HG03103 (cell line): ENCODE results near the gene MMP14.
"Not testable (repeated sequence)": the region's sequence is repeated elsewhere in the genome, so short reads cannot be mapped to it uniquely, and the experiment has no call there.

Experiments used
- ATAC-seq: cut with Tn5 transposase; IDR thresholded peaks from one replicate; pipeline ENCODE4 v1.9.1; 2021; ENCODE audit warnings: low read depth; ENCODE audit not compliant: unreplicated experiment

The MMP14 gene

GRCh38 chr14:22841311-22841710 lies 4.9 kb downstream of the MMP14 start:
- ATAC-seq: no peak

- ATAC-seq: no peak
Observed at GRCh38 chr14:22841769-22842168, 5.4 kb downstream of the MMP14 start.

DNA sequence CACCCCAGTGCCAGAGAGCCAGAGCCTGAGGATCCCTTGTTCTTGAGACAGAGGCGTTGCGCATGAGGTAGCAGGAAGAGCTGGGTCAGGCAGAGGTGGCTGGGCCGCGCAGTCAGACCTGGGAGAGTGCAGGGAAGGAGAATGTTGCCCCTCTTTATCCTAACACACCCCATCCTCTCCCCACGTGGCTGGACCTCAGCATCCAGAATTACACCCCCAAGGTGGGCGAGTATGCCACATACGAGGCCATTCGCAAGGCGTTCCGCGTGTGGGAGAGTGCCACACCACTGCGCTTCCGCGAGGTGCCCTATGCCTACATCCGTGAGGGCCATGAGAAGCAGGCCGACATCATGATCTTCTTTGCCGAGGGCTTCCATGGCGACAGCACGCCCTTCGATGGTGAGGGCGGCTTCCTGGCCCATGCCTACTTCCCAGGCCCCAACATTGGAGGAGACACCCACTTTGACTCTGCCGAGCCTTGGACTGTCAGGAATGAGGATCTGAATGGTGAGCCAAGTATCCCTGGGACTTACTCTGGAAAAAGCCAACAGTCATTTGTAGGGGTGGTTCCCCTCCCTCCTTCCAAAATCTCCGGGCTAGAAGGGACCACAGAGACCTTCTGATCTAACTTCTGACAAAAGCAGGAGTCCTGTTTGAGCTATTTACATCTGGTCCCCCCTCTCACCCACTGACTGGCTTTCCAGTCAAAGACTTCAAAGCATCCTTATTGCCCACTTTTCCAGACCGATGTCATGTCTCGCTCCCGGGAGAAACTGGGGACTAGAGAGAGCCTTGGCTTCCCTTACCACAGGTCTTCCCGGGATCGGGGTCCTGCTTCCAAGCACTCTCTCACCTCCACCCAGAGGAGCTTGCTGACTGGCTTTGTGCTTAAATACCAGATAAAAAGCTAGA lies 6.1 kb downstream of the MMP14 start:
- ATAC-seq: no peak

- no peak for ATAC-seq
Observed at GRCh38 chr14:22843123-22843925, 6.9 kb downstream of the MMP14 start.

DNA sequence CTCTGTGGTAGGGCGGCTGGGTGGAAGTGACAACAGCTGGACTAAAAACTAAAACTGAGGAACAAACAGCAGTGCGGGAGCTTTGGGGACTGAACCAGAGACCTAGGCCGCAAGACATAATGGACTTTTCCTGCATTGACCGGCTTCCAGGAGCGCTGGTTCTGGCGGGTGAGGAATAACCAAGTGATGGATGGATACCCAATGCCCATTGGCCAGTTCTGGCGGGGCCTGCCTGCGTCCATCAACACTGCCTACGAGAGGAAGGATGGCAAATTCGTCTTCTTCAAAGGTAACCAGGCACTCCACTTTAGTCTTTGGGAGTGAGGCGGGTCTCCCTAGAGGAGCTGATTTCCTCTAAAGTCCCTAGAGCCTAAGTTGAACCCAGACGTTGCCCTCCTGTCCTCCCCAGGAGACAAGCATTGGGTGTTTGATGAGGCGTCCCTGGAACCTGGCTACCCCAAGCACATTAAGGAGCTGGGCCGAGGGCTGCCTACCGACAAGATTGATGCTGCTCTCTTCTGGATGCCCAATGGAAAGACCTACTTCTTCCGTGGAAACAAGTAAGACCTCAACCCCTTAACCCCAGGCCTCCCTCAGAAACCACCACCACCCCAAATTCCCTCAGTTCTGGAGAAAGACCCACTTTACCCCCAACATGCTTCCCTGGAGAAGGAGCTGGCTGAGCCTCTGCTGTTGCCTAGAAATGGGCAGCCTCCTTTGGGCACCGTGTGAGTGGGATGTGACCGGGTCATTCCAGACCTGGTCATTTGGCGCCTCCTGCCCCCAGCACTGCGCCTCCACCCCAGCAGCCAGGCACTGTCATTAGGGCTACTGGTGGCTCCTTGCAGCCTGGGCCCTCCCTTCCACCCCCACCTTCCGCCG lies 8.1 kb downstream of the MMP14 start:
- ATAC-seq: no peak

DNA sequence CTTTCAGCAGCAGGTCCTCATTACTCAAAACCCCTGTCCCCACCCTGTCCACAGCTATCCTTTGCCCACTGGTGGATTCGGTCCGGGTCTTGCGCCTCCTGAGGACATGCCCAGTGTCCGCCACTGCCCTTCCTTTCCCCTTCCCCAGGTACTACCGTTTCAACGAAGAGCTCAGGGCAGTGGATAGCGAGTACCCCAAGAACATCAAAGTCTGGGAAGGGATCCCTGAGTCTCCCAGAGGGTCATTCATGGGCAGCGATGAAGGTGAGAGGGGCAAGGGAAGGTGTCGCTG lies 8.7 kb downstream of the MMP14 start:
- ATAC-seq: no peak

DNA sequence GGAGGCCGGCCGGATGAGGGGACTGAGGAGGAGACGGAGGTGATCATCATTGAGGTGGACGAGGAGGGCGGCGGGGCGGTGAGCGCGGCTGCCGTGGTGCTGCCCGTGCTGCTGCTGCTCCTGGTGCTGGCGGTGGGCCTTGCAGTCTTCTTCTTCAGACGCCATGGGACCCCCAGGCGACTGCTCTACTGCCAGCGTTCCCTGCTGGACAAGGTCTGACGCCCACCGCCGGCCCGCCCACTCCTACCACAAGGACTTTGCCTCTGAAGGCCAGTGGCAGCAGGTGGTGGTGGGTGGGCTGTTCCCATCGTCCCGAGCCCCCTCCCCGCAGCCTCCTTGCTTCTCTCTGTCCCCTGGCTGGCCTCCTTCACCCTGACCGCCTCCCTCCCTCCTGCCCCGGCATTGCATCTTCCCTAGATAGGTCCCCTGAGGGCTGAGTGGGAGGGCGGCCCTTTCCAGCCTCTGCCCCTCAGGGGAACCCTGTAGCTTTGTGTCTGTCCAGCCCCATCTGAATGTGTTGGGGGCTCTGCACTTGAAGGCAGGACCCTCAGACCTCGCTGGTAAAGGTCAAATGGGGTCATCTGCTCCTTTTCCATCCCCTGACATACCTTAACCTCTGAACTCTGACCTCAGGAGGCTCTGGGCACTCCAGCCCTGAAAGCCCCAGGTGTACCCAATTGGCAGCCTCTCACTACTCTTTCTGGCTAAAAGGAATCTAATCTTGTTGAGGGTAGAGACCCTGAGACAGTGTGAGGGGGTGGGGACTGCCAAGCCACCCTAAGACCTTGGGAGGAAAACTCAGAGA lies 9.6 kb downstream of the MMP14 start:
- ATAC-seq: no peak

DNA sequence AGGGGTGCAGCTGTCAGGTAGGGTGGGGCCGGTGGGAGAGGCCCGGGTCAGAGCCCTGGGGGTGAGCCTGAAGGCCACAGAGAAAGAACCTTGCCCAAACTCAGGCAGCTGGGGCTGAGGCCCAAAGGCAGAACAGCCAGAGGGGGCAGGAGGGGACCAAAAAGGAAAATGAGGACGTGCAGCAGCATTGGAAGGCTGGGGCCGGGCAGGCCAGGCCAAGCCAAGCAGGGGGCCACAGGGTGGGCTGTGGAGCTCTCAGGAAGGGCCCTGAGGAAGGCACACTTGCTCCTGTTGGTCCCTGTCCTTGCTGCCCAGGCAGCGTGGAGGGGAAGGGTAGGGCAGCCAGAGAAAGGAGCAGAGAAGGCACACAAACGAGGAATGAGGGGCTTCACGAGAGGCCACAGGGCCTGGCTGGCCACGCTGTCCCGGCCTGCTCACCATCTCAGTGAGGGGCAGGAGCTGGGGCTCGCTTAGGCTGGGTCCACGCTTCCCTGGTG lies 10.5 kb downstream of the MMP14 start:
- no peak for ATAC-seq

DNA sequence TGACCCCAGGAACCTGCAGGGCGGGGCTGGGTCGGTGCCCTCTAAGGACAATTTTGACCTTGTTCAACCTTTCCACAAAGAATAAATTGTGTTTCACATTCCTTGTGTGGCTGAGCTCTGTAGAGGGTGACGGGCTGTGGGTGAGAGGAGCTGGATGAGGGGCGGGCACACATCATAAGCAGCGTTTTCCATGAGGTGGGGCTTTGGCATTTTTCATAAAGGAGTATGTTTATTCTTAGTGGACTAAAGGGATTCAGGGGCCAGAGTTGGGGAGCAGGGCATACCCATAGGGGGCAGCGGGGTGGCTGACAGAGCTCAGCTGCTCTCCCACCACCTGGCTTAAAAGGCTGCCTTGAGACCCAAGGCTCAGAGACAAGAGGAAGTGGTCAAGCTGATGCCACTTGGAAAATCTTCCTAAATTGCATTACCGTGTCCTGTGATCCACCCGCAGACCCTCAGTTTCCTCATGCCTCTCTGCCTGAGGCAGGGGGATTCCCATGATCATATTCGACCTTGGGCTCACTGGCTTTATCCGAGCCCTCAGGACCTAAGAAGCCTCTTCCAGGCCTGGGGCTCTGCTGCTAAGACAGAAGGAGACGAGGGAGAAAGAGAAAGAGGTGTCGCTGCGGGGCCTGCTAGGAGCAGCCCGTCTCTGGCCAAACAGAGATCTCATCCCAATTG lies 11.4 kb downstream of the MMP14 start:
- no peak for ATAC-seq

- no peak for ATAC-seq
Observed at GRCh38 chr14:22848351-22849164, 12.2 kb downstream of the MMP14 start.

GRCh38 chr14:22849212-22849819 lies 12.9 kb downstream of the MMP14 start:
- no peak for ATAC-seq

DNA sequence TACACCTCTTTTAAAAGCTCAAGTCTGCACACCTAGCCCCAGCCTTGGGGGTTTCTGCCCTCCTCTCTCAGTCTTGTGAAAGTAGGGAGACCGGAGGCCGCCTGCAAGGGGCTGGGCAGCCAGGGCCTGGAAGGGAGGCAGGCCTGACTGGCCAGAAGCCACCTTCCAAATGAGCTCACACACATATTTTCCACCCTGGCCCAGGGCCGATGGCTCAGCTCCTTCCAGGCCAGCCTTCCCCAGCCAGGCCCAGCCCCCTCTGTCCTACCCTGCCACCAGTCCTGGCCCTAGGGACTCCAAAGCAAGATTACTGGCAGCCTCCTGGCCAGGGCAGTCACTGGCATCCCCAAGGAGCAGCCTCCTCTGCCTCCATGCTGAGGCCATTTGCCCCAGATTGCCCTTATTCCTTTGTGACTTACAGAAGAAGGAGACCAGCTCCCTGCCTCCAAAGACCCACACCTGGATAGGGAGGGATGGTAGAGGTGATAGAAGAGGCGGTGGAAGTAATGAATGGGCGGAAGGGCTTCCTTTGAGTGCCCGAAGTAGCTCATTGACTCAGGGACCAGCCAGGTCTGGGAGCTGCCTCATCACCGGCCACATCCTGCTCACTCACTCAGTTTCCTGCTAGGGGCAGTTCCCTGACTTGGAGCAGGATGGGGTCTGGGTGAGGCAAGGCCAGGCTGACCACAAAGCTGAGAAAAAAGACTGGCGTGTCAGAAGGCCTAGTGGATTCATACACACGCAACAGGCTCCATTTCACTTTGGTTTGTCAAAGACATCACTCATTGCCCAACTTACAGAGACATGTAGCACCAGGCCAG lies 14.8 kb downstream of the MMP14 start:
- no peak for ATAC-seq

DNA sequence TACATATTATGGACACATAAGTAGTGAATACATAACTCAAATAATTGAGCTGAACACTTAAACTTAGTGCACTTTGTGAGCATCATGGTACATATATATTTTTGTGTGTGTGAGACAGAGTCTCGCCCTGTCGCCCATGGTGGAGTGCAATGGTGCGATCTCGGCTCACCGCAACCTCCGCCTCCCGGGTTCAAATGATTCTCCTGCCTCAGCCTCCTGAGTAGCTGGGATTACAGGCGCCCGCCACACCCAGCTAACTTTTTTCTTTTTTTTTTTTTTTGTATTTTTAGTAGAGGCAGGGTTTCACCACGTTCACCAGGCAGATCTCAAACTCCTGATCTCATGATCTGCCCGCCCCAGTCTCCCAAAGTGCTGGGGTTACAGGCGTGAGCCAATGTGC lies 15.8 kb downstream of the MMP14 start:
- ATAC-seq: not testable (repeated sequence)

DNA sequence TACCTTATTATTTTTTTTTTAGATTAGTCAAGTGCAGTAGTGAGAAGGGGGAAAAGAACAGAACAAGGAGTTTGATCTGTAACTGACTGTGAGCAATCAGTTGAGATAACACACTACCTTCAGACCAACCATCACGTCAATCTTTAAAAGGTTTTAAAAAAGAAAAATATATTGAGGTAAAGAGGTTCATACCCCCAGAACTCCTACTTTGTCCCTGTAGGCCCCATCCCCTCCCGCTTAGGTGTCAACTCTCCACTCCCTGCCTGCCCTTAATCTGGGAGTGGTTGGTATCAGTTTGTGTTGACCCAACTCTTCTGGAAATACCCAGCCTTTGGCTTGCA lies 16.2 kb downstream of the MMP14 start:
- no peak for ATAC-seq

DNA sequence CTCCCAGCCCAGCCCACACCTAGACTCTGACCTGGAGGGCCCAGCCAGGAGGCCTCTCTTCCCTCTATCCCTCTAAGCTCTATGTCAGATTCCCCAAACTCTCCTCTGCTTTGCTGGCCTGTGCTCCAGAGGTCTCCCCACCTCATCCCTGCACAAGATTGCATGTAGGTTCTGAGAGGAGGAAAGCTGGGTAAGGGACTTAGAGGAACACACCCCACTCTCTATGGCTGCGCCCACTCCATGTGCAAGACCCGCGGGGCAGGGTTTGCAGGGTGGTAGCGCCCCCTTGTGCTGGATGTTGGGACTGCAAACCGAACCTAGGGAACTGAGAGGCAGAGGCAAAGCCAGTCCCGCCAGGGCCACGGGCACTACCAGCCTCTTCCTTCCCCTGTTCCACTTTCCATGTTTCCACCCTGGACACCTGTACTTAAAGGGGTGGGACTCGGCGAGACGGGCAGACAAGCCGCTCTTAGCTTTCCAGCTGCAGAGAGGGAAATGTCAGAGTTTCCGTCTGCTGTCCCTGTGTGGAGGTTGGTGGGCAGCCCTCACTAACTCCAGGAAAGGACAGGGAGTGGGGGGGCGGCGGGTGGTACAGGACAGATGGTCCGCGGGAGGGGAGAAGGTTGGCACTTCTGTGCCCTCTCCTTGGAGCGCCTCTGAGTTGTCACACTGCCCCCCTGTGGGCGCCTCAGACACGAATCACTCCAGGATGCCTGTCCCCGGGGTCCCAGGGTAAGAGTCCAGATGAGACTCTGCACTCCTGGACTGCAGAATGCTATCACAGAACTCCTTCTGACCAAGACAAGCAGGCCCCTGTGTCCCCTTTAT lies 16.8 kb downstream of the MMP14 start:
- no peak for ATAC-seq

- ATAC-seq: not testable (repeated sequence)
Observed at GRCh38 chr14:22854296-22854695, 17.9 kb downstream of the MMP14 start.
